ENCODE results near the gene AMFR.

AMFR gene

DNA sequence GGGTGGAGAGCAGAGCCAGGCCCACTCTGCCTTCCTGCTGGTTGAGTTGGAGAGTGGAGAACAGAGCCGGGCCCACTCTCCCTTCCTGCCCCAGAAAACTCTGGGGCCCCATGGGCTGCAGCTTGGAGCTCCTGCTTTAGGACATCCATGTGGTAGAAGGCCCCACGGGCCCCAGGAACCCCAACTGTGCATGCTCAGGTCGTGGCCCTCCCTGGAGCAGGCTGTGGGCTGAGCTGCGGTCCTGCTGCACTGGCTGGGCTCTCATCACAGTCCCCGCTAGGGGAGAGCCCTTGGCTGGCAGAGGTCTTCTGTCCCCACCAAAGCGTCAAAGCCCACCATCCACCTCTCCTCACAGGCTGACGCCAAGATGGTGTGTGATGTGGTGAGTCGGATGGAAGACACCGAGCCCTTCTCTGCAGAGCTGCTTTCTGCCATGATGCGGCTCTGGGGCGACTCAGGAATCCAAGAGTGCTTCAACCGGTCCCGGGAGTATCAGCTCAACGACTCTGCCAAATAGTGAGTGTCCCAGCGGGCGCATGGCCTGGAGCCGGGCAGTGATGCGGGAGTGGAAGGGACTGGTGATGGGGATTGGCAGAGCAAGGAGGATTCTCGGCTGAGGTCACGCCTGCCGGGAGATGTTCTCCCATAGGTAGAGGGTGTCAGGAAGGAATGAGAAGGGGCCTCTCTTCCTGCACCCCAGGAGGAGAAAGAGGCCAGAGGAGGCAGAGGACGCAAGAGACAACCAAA, 96.9 kb downstream of the AMFR start:
- DNase-seq, result no peak

DNA sequence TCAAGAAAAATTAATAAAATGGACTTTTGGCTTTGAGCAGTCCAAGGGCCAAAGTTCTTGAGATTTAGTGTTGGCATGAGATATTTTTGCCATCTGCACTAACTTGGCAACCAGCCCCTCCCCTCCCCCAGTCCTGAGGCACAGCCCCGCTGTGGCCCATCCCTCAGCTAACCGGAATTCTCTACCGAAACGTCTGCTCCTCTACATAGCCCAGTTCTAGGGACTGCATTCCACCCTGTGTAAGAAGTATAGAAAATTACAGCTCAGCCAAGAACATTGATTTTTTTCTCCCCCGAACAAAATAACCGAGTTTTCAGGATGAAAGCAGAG, 97.5 kb downstream of the AMFR start:
- no peak for DNase-seq

DNA sequence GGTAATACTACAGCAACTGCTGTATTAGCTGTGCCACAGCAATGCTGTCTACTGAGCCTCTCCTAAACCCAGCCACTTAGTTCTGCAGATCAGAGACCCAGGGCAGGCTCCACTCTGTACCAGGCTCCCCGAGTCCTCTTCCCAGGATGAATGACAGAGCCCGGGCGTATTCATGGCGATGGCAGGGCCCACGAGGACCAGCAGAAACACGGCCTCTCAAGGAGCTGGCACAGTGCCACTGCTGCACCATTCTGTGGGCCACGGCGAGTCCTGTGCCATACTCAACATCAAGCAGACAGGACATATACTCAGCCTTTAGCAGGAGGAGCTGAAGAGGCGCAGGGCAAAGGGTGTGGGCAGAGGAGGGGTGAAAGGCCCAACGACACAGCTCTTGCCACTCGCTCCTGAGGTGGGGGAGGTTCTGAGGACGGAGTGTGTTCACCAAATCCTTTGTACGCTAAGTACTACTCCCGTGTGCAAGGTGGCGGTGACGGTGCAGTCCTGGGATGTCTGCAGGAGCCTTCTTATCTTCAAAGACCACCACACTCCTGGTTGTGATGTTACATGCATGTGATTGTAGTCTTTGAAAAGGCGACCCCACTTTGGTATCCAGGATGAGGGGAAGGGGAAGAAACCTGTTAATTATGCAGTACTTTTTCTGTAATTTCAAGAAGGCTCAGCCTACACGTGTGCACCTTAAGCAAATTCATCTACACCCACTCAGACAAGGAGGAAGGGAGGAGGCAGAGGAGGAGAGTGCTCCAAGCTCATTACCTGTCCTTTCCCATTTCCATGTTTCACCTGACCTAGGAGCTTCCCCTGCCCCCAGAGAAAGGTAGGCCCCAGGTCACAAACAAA, 98.0 kb downstream of the AMFR start:
- no peak for DNase-seq

- DNase-seq, result no peak
These were observed 99.4 kb downstream of the AMFR start for GRCh38 chr16:56325956-56326355.

DNA sequence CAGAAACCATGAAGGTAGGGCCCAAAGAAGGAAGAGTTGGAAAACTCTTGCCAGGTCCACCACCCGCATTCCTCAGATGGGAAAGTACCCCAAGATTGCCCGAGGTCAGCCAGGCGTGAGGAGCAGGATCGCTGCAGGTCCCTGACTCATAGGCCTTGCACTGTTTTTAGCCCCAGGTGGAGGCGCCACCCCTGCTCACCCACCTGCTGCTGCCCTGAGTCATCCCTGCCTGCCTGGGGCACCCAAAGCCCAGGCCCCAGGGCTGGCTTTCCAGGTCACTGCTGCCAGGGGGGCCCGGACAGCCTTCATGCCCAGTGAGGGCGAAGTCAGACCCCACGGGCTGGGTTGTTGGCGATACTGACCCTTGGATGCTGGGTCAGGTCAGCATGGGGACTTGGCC, 100.9 kb downstream of the AMFR start:
- DNase-seq, result no peak

GRCh38 chr16:56321571-56321970, 103.8 kb downstream of the AMFR start:
- DNase-seq, result no peak

DNA sequence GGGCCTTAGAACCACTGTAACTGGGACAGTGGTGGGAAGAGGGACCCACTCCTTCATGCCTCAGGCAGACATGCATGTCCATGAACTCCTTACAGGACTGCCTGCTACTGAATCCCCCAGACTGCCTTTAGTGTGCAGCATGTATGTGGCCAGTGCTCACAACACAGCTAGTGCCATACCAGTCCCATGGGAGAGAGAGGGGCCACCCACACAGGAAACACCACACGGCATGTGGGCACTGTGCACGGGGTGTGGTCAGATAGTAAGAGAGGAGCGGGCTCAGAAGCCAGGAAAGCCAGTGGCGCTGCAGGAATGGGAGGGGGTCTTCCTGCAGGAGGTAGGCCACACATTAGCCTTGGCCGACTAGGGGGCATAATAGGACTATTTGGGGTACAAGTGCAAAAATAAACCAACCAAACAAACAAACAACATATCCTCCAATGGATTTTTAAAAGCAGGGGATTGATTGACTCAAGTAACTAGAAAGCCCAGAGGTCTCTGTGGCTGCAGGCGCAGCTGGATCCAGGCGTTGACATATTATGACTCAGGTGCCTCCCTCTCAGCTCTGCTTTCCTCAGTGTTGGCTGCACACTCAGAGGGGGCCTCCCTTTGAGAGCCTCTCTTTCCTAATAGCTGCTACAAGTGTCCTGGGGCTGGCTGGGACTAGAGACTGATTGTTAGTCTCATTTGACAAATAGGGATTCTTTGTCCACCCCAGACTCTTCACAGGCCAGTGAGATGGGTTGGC, 104.4 kb downstream of the AMFR start:
- no peak for DNase-seq

DNA sequence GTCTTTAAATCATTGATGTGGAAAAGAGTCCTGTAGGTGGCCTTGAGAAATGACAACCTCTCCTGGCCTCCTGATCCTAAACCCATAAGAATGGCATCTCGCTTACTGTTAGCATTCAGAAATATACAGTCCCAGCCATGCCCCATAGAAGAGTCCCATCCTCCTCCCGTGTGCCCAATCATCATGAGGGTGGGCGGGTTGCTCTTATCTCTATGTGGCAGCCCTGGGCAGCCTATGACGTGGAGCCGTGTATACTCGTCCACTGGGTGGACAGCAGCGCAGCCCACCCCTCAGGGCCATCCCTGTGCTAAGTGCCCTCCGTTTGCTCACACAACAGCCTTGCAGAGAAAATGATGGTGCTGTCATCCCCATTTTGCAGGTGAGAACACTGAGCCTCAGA, 105.3 kb downstream of the AMFR start:
- DNase-seq, result no peak

DNA sequence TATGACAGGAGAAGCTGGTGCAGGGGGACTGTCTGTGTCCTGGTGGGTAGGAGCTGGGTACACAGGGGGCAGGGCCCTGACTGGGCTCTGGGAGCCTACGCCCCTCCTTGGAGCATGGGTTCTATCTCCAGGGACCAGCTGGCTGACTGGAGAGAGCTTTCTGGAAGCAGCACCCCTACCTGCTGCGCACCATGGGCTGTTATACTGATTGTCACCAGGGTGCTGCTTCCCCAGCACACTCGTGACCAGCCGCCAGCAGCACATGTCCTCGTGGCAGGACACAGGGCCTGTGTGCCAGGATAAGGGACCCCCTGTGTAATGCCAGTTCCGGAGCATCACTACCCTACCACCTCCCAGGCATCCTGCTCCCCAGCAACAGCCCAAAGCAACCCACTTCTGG, 106.0 kb downstream of the AMFR start:
- DNase-seq, result no peak

GRCh38 chr16:56318827-56319140, 106.6 kb downstream of the AMFR start:
- no peak for DNase-seq

GRCh38 chr16:56317998-56318826, 107.1 kb downstream of the AMFR start:
- DNase-seq, result peak; percentile 58

DNA sequence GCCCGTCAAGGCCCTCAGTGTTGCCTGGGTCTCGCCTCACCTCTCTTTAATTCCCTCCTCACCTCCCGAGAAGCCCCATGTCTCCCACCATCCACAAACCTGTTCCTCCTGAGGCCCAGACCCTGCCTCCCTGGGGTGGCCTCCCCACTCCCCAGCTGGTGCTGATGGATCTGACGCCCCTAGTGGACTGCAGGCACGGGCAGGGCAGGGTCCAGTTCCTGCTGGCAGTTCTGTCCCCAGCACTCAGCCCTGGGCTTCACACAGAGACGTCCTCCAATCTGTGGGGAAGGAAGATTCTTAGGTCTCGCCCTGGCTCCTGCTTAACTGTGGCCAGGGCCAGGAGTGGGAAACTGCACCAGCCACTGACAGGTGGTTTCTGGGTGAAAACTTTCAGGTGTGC, 108.8 kb downstream of the AMFR start:
- no peak for DNase-seq

DNA sequence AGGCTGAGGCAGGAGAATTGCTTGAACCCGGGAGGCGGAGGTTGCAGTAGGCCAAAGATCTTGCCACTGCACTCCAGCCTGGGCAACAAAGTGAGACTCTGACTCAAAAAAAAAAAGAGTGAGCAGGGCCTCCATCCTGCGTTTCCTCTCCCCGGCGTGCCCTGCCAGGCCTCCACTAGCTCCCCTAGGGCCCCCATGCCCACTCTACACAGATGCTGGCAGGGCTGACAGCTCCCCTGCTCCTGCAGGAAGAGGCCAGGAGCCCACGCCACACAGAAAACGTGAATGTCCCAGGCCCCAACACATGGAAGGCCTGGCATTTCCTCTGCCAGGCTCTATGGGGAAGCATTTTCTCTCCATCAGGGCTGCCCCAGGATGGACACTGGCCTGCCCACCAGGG, 109.4 kb downstream of the AMFR start:
- DNase-seq, result no peak

- no peak for DNase-seq
These were observed 111.0 kb downstream of the AMFR start for GRCh38 chr16:56314244-56314850.

GRCh38 chr16:56312556-56312955, 112.8 kb downstream of the AMFR start:
- no peak for DNase-seq

- no peak for DNase-seq
These were observed 113.4 kb downstream of the AMFR start for GRCh38 chr16:56312028-56312300.

Measured in HCEC 1CT (cell line).